Natural killer cell treated with Interleukin-12 subunit alpha and Interleukin-12 subunit beta and Interleukin-15 and Interleukin-18, amount 100 ng/mL, for 72 hours (primary cell): ENCODE data around the gene NEBL. TPM values are rescaled to one million over a fixed set of nuclear protein-coding genes. Genes with fewer than 3 reads are reported as not detected.

Experiments
- ATAC-seq, 2 donors: fragments of 150-1000 bp; cut with Tn5 transposase in 1 of 2; sonication (Bioruptor Pico), chemical (Tn5 transposase) in 1 of 2; 2 replicates each; pipeline ENCODE4 v1.10.0; 2021
- DNase-seq: peaks from one replicate; pipeline ENCODE4 v3.0.0; 2022; ENCODE audit warnings: low spot score
- H3K27ac Mint-ChIP-seq, 2 donors: 1 replicate in 1 of 2; 2 replicates in 1 of 2; pipeline ENCODE4 v1.8.0; 2022; ENCODE audit warnings: mixed read lengths in 2 of 2, mild to moderate bottlenecking in 1 of 2, moderate library complexity in 1 of 2
- H3K27me3 Mint-ChIP-seq, 2 donors: 1 replicate in 1 of 2; 2 replicates in 1 of 2; pipeline ENCODE4 v1.8.0; 2022; ENCODE audit warnings: mixed read lengths in 2 of 2
- H3K36me3 Mint-ChIP-seq: one replicate; pipeline ENCODE4 v1.8.0; 2022; ENCODE audit warnings: mixed read lengths
- H3K4me1 Mint-ChIP-seq, 2 donors: 1 replicate in 1 of 2; 2 replicates in 1 of 2; pipeline ENCODE4 v1.8.0; 2022; ENCODE audit warnings: low read depth in 2 of 2, mixed read lengths in 2 of 2, mild to moderate bottlenecking in 1 of 2
- H3K4me3 Mint-ChIP-seq: one replicate; pipeline ENCODE4 v1.8.0; 2022; ENCODE audit warnings: mixed read lengths
- H3K9me3 Mint-ChIP-seq: 2 replicates; pipeline ENCODE4 v1.8.0; 2022; ENCODE audit warnings: mixed read lengths
- total RNA-seq, 2 donors: library from RNA; stranded (reverse); gene quantifications; one replicate each; pipeline ENCODE4 v1.2.3, GENCODE V29; 2022

The NEBL gene
- total RNA-seq, 2 donors from 2014 or later, result not detected

- Mint-ChIP-seq H3K4me3 (no peak overlapping the region), H3K36me3 (no peaks in the 10 kb centered on the region), H3K9me3 (no peaks in the 10 kb centered on the region), H3K27ac (no peak overlapping the region), H3K4me1 (no peaks in the 10 kb centered on the region), H3K27me3 (peaks cover 9 to 20% of the 10 kb centered on the region in 2 donors)
- DNase-seq (no peak), ATAC-seq (no peak)
Measured at GRCh38 chr10:20890491-20891337, 6.4 kb downstream of the NEBL start.

- Mint-ChIP-seq H3K4me1 (no peaks in the 10 kb centered on the region), H3K27ac (no peak overlapping the region), H3K9me3 (no peaks in the 10 kb centered on the region), H3K4me3 (no peak overlapping the region), H3K36me3 (no peaks in the 10 kb centered on the region), H3K27me3 (peaks cover 12 to 20% of the 10 kb centered on the region in 2 donors)
- ATAC-seq (no peak), DNase-seq (no peak)
Measured at GRCh38 chr10:20890009-20890408, 7.1 kb downstream of the NEBL start.

- ATAC-seq (no peak), DNase-seq (no peak)
- no peak overlapping the region for H3K4me3 Mint-ChIP-seq
- no peak overlapping the region for H3K27ac Mint-ChIP-seq
- no peaks in the 10 kb centered on the region for H3K36me3 Mint-ChIP-seq
- peaks cover 15% of the 10 kb centered on the region in 2 donors for H3K27me3 Mint-ChIP-seq
- no peaks in the 10 kb centered on the region for H3K4me1 Mint-ChIP-seq
- H3K9me3 Mint-ChIP-seq, result no peaks in the 10 kb centered on the region
Measured at GRCh38 chr10:20888620-20889330, 8.3 kb downstream of the NEBL start.

GRCh38 chr10:20887706-20888555 is 9.2 kb downstream of the NEBL start:
- Mint-ChIP-seq H3K36me3 (no peaks in the 10 kb centered on the region), H3K4me1 (no peaks in the 10 kb centered on the region)

GRCh38 chr10:20885678-20886077 is 11.4 kb downstream of the NEBL start:
- ATAC-seq (no peak), DNase-seq (no peak)
- no peaks in the 10 kb centered on the region for H3K9me3 Mint-ChIP-seq
- H3K4me3 Mint-ChIP-seq, result no peak overlapping the region
- no peaks in the 10 kb centered on the region for H3K4me1 Mint-ChIP-seq
- peaks cover 12 to 14% of the 10 kb centered on the region in 2 donors for H3K27me3 Mint-ChIP-seq
- H3K36me3 Mint-ChIP-seq, result no peaks in the 10 kb centered on the region
- no peak overlapping the region for H3K27ac Mint-ChIP-seq

More at GRCh38 chr10:20887706-20888555, 9.2 kb downstream of the NEBL start:
- Mint-ChIP-seq H3K4me3 (no peak overlapping the region), H3K27me3 (peaks cover 15% of the 10 kb centered on the region in 2 donors), H3K9me3 (no peaks in the 10 kb centered on the region), H3K27ac (no peak overlapping the region)
- no peak for DNase-seq
- ATAC-seq, result no peak

GRCh38 chr10:20883552-20883951 is 13.6 kb downstream of the NEBL start:
- no peak for ATAC-seq
- DNase-seq, result no peak
- H3K36me3 Mint-ChIP-seq, result no peaks in the 10 kb centered on the region
- H3K27ac Mint-ChIP-seq, result no peak overlapping the region
- peaks cover 4 to 14% of the 10 kb centered on the region in 2 donors for H3K27me3 Mint-ChIP-seq
- H3K4me1 Mint-ChIP-seq, result no peaks in the 10 kb centered on the region
- no peak overlapping the region for H3K4me3 Mint-ChIP-seq
- H3K9me3 Mint-ChIP-seq, result no peaks in the 10 kb centered on the region

- Mint-ChIP-seq H3K27ac (no peak overlapping the region), H3K27me3 (peaks cover 5 to 14% of the 10 kb centered on the region in 2 donors), H3K36me3 (no peaks in the 10 kb centered on the region), H3K9me3 (no peaks in the 10 kb centered on the region), H3K4me3 (no peak overlapping the region), H3K4me1 (no peaks in the 10 kb centered on the region)
- ATAC-seq, result no peak
- DNase-seq, result no peak
Measured at GRCh38 chr10:20882091-20882490, 15.0 kb downstream of the NEBL start.

GRCh38 chr10:20879136-20879535 is 18.0 kb downstream of the NEBL start:
- Mint-ChIP-seq H3K27ac (no peak overlapping the region), H3K4me1 (no peaks in the 10 kb centered on the region), H3K4me3 (no peak overlapping the region), H3K36me3 (no peaks in the 10 kb centered on the region), H3K9me3 (no peaks in the 10 kb centered on the region), H3K27me3 (peaks cover 12 to 15% of the 10 kb centered on the region in 2 donors)
- ATAC-seq (no peak), DNase-seq (no peak)

- DNase-seq (no peak), ATAC-seq (no peak)
- Mint-ChIP-seq H3K4me3 (no peak overlapping the region), H3K4me1 (no peaks in the 10 kb centered on the region), H3K27ac (no peak overlapping the region), H3K27me3 (peaks cover 14 to 15% of the 10 kb centered on the region in 2 donors), H3K36me3 (no peaks in the 10 kb centered on the region), H3K9me3 (no peaks in the 10 kb centered on the region)
Measured at GRCh38 chr10:20877986-20878983, 18.8 kb downstream of the NEBL start.

GRCh38 chr10:20877554-20877953 is 19.6 kb downstream of the NEBL start:
- DNase-seq (no peak), ATAC-seq (no peak)
- Mint-ChIP-seq H3K4me3 (no peak overlapping the region), H3K36me3 (no peaks in the 10 kb centered on the region), H3K27me3 (peaks cover 15 to 18% of the 10 kb centered on the region in 2 donors), H3K9me3 (no peaks in the 10 kb centered on the region), H3K27ac (no peak overlapping the region), H3K4me1 (no peaks in the 10 kb centered on the region)

- H3K4me3 Mint-ChIP-seq, result no peak overlapping the region
Measured at GRCh38 chr10:20874261-20874660, 22.9 kb downstream of the NEBL start.

GRCh38 chr10:20871970-20872369 is 25.1 kb downstream of the NEBL start:
- H3K36me3 Mint-ChIP-seq, result no peaks in the 10 kb centered on the region
- no peak for ATAC-seq
- no peaks in the 10 kb centered on the region for H3K9me3 Mint-ChIP-seq
- DNase-seq, result no peak
- no peak overlapping the region for H3K27ac Mint-ChIP-seq
- peaks cover 7 to 18% of the 10 kb centered on the region in 2 donors for H3K27me3 Mint-ChIP-seq
- H3K4me3 Mint-ChIP-seq, result no peak overlapping the region
- no peaks in the 10 kb centered on the region for H3K4me1 Mint-ChIP-seq

More at GRCh38 chr10:20874261-20874660, 22.9 kb downstream of the NEBL start:
- Mint-ChIP-seq H3K9me3 (no peaks in the 10 kb centered on the region), H3K27ac (no peak overlapping the region), H3K36me3 (no peaks in the 10 kb centered on the region), H3K4me1 (no peaks in the 10 kb centered on the region), H3K27me3 (peaks cover 7 to 15% of the 10 kb centered on the region in 2 donors)
- no peak for DNase-seq
- no peak for ATAC-seq

- no peak overlapping the region for H3K27ac Mint-ChIP-seq
- H3K4me3 Mint-ChIP-seq, result no peak overlapping the region
- DNase-seq, result no peak
- H3K9me3 Mint-ChIP-seq, result no peaks in the 10 kb centered on the region
- no peaks in the 10 kb centered on the region for H3K4me1 Mint-ChIP-seq
- peaks cover 7 to 23% of the 10 kb centered on the region in 2 donors for H3K27me3 Mint-ChIP-seq
- H3K36me3 Mint-ChIP-seq, result no peaks in the 10 kb centered on the region
- no peak for ATAC-seq
Measured at GRCh38 chr10:20870834-20871233, 26.3 kb downstream of the NEBL start.
